LNCAP (cell line): Measurements from ENCODE around the gene ZNHIT6.

ENCODE experiments used
- CTCF ChIP-seq: fragments of 450-650 bp; IDR thresholded peaks from 2 replicates; pipeline ENCODE4 v1.5.1; 2017; ENCODE audit warnings: mild to moderate bottlenecking

Gene ZNHIT6

DNA sequence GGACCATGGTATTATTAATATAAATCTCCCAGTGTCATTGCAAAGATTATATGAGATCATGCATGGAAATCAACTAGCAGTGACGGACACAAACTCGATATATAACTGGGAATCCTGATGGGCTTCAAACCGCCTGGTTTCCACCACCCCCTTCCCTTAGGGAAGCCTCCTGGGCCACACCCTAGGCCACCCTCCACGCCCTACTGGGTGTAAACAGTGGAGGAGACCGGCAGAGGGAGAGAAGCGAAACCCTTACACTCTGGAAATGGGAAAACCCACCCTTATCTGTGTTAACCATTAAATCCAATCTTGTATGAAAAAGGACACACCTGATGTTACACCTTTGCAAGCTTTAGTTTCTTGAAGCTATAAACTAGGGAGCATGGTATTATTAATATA, 595 bp upstream of the ZNHIT6 start:
- no peak for TF ChIP-seq CTCF

DNA sequence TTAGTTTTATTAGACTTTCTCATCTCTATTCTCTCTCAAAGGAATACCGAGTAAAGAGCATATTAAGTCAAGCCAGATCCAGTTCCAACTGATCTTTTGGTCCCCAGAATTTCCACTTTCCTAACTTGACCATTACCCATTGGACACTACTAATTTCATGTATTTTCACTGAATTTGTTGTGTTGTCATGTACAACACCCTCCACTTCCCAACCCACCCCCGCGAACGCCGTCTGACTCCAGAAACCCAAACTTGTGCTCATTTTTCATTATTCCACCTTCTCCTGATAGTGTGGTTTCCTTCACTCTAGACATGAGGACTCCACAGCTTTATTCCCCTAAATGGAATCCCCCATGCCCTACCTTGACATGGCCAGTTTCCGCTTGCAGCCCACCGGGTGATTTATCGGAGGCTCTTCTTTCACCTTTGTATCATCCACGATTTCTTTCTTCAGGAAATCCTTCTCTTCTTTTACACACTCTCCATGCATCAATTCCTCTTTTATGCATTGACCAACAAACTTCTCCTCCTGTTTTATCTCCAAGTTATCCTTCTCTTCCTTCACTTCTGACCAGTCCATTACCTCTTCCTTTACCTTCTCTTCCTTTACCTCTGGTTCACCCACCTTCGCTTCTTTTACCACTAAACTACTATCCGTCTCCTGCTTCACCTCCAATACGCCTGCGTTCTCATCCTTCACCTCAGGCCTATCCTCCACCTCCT, 805 bp downstream of the ZNHIT6 start:
- no peak for TF ChIP-seq CTCF

- TF ChIP-seq CTCF = no peak
These were observed 2.3 kb downstream of the ZNHIT6 start for GRCh38 chr1:85705940-85706339.

DNA sequence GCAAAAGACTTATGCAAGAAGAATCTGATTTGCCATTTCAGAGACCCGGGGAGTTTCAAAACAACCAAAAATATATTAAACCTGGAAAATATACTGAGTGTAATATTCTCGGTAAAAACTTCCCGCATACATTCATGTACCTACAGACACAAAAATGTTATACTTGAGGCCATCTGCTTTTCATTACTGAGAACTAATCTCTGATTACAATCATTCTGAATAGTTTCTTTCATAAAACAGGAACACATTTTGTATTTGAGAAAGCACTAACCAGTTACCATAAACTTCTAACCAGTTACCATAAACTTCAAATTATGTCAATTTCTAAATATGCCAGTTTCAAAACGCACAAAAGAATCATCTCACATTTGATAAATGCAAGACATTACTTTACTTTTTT, 7.8 kb downstream of the ZNHIT6 start:
- no peak for TF ChIP-seq CTCF

- TF ChIP-seq CTCF = no peak
These were observed 10.3 kb downstream of the ZNHIT6 start for GRCh38 chr1:85697895-85698294.

GRCh38 chr1:85692730-85693314, 15.4 kb downstream of the ZNHIT6 start:
- TF ChIP-seq CTCF = peak; percentile 65

DNA sequence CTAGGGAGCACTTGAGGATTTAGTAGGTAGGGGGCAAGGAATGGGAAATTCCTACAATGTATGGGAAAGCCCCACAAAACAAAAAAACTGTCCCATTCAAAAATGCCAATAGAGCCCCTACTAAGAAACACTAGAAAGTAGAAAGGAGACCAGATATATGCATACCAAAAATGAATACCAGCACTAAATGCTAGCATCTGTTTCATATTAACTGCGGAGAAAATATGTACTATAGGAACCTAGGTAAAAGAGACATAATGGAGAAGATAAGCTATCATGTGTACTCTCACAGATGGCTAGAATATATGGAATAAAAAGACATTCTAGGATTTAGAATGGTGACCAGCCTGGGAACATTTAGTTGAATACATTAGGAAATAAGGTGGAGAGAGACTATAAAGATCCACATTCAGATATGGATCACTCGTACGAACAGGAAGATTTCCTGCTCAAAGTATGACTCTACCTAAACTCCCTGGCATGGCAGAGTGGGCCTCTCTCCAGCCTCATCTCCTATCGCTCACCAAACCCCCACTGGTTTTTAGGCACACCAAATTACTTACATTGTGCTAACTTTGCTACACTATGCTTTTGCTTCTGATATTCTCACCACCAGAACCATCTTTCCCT, 18.3 kb downstream of the ZNHIT6 start:
- no peak for TF ChIP-seq CTCF
